NCI-H2227 treated with DMSO at 0.1 percent for 48 hours (cell line): ENCODE data around the gene COX14.

Source experiments
- DNase-seq: peaks from one replicate; lab custom pipeline; 2025; lab: John Stamatoyannopoulos, UW

COX14 gene

DNA sequence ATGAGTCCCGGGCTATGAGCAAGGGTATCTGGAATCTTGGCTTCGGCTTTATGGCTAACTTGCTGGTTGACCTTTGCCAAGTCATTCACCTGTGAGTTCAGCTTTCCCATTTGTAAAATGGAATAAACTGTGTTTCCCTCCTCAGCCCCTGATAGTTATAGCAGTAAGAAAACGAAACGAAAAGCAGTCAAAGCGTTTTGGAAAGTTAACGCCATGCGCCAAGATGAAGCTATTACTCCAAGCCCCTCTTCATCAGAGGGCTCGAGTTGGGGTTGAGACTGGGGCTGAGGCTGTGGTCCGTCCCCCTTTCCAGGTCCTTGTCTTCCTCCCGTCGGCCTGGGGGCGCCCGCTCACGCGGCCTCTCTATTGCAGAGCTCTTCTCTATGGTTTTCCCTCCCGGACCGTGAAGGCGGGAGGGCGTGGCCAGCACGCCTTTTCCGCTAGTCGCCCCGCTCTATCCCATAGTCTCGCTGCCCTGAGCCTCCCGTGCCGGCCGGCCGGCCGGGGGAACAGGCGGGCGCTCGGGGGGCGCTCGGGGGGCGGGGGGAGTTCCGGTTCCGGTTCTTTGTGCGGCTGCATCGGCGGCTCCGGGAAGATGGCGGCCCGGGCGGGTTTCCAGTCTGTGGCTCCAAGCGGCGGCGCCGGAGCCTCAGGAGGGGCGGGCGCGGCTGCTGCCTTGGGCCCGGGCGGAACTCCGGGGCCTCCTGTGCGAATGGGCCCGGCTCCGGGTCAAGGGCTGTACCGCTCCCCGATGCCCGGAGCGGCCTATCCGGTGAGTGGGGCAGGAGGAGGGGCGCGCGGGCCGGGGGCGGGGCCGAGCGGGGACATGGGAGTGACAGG, 27.0 kb upstream of the COX14 start, which contains the start of gene SMARCD1:
TSS of gene SMARCD1 (plus strand) at position 568 of the 840 bp plus-strand sequence. CDS start at position 596, 28 bp downstream.
- peak; percentile 91 for DNase-seq

- DNase-seq: peak; percentile 29
Measured at GRCh38 chr12:50085615-50086072, 26.4 kb upstream of the COX14 start.

- DNase-seq: no peak
Measured at GRCh38 chr12:50086148-50086547, 25.9 kb upstream of the COX14 start.

GRCh38 chr12:50087151-50087550, 24.9 kb upstream of the COX14 start:
- DNase-seq: no peak

DNA sequence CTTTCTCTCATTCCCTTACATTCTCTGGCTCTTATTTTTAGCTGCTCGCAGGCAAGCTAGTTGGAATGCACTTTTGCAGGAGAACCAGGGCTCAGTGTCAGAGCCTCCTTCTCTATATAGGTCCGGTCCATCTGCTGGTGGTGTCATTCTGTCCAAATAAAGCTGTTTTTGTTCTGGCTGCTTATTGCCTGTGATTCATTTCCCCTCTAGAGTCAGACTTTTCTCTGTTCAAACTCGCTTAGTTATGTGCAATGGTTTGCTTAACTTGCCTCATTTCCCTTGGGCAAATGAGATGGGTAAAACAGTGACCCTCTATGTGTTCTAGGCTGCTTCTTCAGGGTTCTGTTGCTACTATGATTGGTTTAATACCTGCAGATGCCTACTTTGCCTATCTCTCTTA, 24.0 kb upstream of the COX14 start:
- DNase-seq: no peak

DNA sequence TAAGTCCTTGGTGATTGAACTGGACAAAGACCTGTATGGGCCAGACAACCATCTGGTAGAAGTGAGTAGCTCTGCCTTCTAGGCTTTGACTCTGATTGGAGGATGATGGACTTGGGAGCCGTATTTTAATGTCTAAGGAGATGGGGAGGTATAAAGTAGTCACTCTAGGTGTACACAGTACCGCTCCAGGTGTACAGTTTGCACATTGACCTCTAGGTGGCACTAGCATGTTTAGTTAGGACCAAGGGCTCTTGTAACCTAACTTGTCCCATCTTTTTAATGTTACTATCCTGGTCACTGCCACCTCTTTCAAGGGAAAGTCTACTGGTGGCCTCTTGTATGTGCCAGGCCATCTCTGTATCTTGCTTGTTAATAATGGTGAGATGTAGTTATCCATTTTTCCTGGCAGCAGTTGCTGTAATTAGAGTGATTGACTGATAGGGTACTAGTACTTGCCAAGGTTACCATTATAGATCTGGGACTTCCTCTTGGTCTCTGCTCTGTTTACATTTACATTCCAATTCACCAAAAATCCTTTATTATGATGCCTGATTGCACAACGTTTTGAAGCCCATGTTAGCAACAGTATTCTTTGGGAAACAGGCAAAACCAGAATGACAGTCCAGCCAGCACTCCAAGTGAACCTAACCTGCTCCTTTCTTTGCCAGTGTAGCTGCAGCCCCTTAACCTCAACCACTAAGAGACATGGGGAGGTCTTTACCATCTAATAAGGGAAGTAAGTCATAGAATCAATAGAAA, 23.3 kb upstream of the COX14 start:
- DNase-seq: peak; percentile 17

DNA sequence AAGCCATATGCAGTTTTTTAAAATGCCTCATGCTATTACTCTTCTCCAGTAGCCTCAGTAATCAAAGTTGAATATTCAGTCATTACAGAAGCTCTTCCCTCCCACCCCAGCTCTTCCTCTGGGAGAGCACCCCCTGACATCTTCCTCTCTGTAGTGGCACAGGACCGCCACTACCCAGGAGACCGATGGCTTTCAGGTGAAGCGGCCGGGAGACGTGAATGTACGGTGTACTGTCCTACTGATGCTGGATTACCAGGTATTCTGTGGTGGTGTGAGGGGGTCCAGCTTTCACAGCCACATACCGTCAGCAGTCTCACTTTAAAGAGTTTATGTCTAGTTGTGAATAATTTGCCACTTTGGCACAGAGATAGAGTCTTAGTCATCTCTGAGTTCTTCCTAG, 22.3 kb upstream of the COX14 start:
- DNase-seq: no peak

DNA sequence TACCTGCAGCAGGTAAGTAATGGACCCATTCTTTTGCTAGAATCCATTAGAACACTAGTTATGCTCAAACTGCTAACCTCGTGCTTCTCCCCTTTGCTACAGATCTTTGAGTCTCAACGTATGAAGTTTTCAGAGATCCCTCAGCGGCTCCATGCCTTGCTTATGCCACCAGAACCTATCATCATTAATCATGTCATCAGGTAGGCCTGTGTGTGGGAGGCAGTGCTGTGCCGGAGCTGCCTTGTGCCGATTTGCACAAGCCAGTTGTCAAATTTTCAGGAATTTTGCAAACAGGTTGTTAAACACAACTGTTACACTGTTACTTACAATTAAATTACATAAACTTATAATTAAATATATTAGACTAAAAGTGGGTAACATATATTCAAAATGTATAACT, 21.6 kb upstream of the COX14 start:
- no peak for DNase-seq

DNA sequence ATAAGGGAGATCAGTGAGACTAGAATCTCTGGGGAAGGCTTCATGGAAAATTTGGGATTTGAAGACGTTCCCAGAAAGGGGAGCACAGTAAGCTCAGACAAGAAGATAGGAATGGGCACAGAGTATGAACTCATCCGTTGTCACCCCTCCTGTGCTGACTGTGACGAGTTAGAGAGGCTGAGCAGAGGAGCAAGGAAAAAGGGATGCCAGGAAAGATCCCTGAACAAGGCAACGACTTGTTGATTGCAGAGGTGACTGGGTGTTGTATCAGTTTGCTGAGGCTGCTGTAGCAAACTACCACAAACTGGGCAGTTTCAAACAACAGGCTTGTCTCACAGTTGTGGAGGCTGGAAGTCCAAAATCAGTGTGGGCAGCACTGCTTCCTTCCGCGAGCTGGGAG, 14.1 kb upstream of the COX14 start:
- no peak for DNase-seq

GRCh38 chr12:50099302-50100008, 12.6 kb upstream of the COX14 start:
- DNase-seq: no peak

GRCh38 chr12:50100561-50100960, 11.5 kb upstream of the COX14 start:
- no peak for DNase-seq

DNA sequence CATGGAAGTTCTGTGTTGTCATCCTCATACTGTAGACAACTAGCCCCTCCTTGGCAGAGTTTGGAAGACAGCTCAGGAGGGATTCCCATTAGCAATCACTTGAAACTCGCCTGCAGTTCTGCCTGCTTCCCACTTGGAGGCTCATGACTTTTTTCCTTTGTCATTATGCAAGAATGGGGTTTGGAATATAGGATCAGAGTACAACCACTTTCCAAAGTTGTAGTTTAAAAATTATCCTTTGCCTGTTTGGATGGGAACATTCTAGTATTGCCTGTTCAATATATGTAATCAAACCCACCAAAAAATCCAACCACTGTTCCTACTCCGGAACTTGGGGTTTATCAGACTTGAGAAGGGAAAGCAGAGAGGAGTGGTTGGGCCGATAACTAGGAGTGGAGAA, 10.4 kb upstream of the COX14 start:
- peak; percentile 33 for DNase-seq

GRCh38 chr12:50102131-50102531, 9.9 kb upstream of the COX14 start:
- DNase-seq: no peak

- no peak for DNase-seq
Measured at GRCh38 chr12:50102646-50103309, 9.3 kb upstream of the COX14 start.

DNA sequence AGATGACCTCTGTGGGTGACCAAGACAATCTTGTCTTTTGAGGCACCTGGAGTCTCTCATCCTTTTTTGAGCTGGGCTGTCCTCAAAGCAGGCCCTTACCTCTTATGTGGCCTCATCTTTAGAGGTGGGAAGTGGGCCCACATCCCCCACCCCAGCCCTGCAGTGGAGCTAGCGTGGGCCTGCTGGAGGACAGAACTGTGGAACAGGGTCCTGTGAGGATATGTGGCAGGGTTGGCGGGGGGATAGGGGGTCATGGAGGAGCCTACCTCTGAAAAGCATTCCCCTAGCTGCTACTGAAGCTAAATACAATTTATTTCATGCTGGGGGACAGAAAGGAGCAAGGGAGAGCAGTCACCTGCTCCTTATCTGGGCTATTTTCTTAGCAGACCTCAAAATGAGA, 8.7 kb upstream of the COX14 start:
- no peak for DNase-seq

- DNase-seq: peak; percentile 20
Measured at GRCh38 chr12:50103767-50104321, 8.2 kb upstream of the COX14 start, which contains the start of gene GPD1. Gene GPD1, plus strand, starts transcription at chr12:50104008. Its CDS starts 43 bp downstream, at chr12:50104051.

- DNase-seq: no peak
Measured at GRCh38 chr12:50104417-50105366, 7.3 kb upstream of the COX14 start.

DNA sequence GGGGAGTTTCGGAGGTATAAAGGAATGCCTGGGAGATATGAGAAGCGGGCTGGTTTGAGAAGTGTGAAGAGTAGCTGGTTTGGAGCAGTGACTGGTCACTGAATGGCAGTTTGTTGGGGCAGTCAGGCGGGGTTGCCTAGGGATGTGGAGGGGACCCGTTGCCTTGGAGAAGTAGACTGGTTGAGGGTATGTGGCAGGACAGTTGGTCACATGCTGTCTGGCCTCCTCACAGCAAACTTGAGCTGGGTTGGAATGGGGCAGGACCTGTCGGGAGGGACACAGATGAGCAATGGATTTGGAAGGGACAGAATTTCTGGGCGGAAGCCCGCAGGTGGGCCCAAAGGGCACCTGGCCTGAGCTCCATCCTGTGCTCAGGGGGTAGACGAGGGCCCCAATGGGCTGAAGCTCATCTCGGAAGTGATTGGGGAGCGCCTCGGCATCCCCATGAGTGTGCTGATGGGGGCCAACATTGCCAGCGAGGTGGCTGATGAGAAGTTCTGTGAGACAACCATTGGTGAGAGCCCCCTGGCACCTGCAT, 6.1 kb upstream of the COX14 start:
- no peak for DNase-seq

DNA sequence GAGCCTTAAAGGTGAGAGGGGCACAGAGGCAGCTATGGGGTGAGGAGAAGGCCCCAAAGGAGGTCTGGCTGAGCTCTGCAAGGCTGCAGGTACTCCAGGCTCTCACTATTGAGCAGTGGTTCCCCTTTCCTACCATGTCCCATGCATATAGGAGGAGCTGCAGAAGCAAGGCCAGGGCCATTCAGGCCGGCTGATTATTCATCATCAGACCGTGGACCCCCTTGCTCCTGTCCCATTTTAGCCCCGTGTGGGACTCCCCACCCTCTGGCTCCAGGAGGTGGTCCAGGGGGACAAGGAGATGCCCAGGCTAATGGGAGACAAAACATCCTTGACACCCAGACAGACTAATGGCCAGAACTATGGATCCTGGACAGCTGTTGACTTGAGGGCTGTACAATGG, 5.1 kb upstream of the COX14 start:
- DNase-seq: no peak
